ENCODE data around the gene TMEM19. TPM values are rescaled to one million over a fixed set of nuclear protein-coding genes. Genes with fewer than 3 reads are reported as not detected.

The TMEM19 gene
- total RNA-seq, 1 donor from 2014 or later = 39.7 TPM

DNA sequence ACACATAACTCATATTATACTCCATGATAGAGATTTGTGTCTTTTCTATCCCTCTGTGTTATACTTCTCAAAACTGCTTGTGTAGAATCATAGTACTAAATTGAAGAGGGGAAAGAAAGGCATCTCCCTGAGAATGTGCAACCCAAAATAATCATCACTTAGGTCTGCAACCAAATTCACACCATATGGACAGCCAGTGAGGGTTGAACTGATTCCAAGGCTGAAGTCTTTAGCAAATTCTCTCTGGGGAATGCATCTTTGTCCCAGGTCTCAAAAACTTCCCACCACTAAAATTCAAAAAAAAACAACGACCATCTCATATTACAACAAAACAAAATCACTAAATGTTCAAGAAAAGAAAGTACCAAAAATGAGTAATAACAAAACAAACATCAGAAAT lies 33.2 kb upstream of the TMEM19 start:
- Histone ChIP-seq H3K36me3 (peaks cover 54% of the 10 kb centered on the region), H3K4me3 (no peak overlapping the region), H3K4me1 (peaks cover 10% of the 10 kb centered on the region), H3K27me3 (no peaks in the 10 kb centered on the region), H3K27ac (no peak overlapping the region), H3K9me3 (no peaks in the 10 kb centered on the region)
- TF ChIP-seq CTCF (IDR thresholded peaks at IDR 0.05) = no peak
- DNase-seq (no peak), ATAC-seq (no peak)
- intact Hi-C loops (cut with DNase I) = no loop called here

DNA sequence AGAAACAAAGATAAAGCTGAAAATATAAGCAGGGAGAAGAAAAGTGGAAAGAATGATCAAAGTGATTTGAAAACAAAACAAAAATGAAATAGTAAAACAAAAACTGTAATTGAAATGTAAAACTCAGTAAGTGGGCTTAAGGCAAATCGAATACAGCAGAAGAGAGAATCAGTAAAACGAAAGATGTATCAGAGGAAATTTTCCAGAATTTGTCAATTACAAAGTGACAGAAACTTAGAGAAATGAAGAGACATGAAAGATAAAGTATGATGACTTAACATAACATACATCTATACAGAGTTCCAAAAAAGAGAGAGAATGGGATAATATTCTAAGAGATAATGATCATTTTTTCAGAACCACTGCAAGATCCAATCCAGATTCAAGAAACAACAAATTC lies 32.7 kb upstream of the TMEM19 start:
- intact Hi-C loops (cut with DNase I) = no loop called here
- ATAC-seq = no peak

GRCh38 chr12:71654200-71654599 lies 31.7 kb upstream of the TMEM19 start:
- no peak for ATAC-seq
- no peak for TF ChIP-seq CTCF (IDR thresholded peaks at IDR 0.05)
- peaks cover 56% of the 10 kb centered on the region for H3K36me3 ChIP-seq
- no peak for DNase-seq
- H3K27ac ChIP-seq = no peak overlapping the region
- H3K9me3 ChIP-seq = no peaks in the 10 kb centered on the region
- H3K4me1 ChIP-seq = peaks cover 10% of the 10 kb centered on the region
- no peak overlapping the region for H3K4me3 ChIP-seq
- intact Hi-C loops (cut with DNase I) = no loop called here
- no peaks in the 10 kb centered on the region for H3K27me3 ChIP-seq

More for the DNA sequence above, 32.7 kb upstream of the TMEM19 start:
- Histone ChIP-seq H3K4me3 (no peak overlapping the region), H3K9me3 (no peaks in the 10 kb centered on the region), H3K27me3 (no peaks in the 10 kb centered on the region), H3K36me3 (peaks cover 54% of the 10 kb centered on the region), H3K4me1 (peaks cover 10% of the 10 kb centered on the region), H3K27ac (no peak overlapping the region)
- no peak for DNase-seq
- TF ChIP-seq CTCF (IDR thresholded peaks at IDR 0.05) = no peak

GRCh38 chr12:71655495-71655894 lies 30.4 kb upstream of the TMEM19 start:
- DNase-seq = no peak
- peaks cover 13% of the 10 kb centered on the region for H3K4me1 ChIP-seq
- H3K27ac ChIP-seq = no peak overlapping the region
- no peaks in the 10 kb centered on the region for H3K27me3 ChIP-seq
- TF ChIP-seq CTCF (IDR thresholded peaks at IDR 0.05) = no peak
- H3K9me3 ChIP-seq = no peaks in the 10 kb centered on the region
- ATAC-seq = no peak
- no peak overlapping the region for H3K4me3 ChIP-seq
- H3K36me3 ChIP-seq = peaks cover 61% of the 10 kb centered on the region
- intact Hi-C loops (cut with DNase I) = no loop called here

DNA sequence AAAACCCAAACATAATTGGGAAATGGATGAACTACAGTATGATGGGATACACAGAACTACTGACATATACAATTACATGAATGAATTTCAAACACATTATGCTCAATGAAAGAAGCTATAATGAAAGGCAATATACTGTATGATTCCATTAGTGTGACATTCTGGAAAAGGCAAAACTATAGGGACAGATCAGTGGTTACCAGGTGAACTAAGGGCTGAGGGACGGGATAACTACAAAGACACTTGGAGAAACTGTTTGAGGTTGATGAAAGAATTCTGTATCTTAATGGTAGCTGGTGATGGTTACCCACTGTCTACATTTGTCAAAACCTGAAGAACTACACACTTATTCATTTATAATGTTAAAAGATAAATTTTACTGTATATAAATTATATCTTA lies 30.0 kb upstream of the TMEM19 start:
- DNase-seq (no peak), ATAC-seq (no peak)
- H3K27me3 ChIP-seq = no peaks in the 10 kb centered on the region
- H3K9me3 ChIP-seq = no peaks in the 10 kb centered on the region
- intact Hi-C loops (cut with DNase I) = no loop called here
- H3K36me3 ChIP-seq = peaks cover 61% of the 10 kb centered on the region
- H3K27ac ChIP-seq = no peak overlapping the region
- TF ChIP-seq CTCF (IDR thresholded peaks at IDR 0.05) = no peak
- peaks cover 15% of the 10 kb centered on the region for H3K4me1 ChIP-seq
- no peak overlapping the region for H3K4me3 ChIP-seq

- Histone ChIP-seq H3K36me3 (peaks cover 61% of the 10 kb centered on the region), H3K4me3 (no peak overlapping the region), H3K27ac (no peak overlapping the region), H3K4me1 (peaks cover 22% of the 10 kb centered on the region), H3K27me3 (no peaks in the 10 kb centered on the region), H3K9me3 (no peaks in the 10 kb centered on the region)
- no peak for ATAC-seq
- intact Hi-C loops (cut with DNase I) = no loop called here
- no peak for TF ChIP-seq CTCF (IDR thresholded peaks at IDR 0.05)
- no peak for DNase-seq
Observed at GRCh38 chr12:71656740-71657139, 29.1 kb upstream of the TMEM19 start.
